NCI-H2107 (cell line): Measurements from ENCODE around the gene AADAT.
"Not testable (repeated sequence)": the region's sequence is repeated elsewhere in the genome, so short reads cannot be mapped to it uniquely, and the experiment has no call there.

Source experiments
- DNase-seq: peaks from one replicate; lab custom pipeline; 2025; lab: John Stamatoyannopoulos, UW

AADAT gene

GRCh38 chr4:170089668-170090351 lies at the start of gene AADAT:
AADAT (minus strand) TSS chr4:170089956; CDS start chr4:170089690, 266 bp downstream.
- DNase-seq = peak; percentile 19

DNA sequence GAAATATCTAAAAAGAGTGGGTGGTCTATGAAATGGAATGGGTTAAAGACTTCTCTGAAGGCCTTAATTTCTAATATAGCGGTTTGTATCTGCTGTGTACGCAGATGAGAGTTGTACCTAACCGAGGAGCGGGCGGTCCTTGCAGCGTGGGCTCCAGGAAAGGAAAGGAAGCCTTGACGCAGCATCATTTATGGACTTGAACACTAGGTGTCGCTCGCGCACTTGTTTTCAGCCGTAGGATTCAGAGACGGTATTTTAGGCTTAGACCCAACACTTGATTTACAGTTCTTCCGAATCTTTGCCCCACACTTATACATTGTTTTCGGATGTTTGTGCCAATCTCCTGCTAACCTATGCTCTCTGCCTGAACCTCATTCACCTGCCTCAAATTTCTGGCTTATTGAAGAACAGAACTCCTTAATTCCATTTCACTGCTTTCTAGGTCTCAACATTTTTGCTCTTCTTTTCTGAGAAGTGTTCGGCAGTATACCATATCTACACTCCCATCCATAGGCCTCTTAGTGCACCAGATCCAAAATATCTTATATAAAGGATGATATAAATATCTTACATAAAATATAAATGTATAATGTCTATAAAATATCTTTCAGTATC lies 48.9 kb upstream of the AADAT start:
- DNase-seq = peak; percentile 21

DNA sequence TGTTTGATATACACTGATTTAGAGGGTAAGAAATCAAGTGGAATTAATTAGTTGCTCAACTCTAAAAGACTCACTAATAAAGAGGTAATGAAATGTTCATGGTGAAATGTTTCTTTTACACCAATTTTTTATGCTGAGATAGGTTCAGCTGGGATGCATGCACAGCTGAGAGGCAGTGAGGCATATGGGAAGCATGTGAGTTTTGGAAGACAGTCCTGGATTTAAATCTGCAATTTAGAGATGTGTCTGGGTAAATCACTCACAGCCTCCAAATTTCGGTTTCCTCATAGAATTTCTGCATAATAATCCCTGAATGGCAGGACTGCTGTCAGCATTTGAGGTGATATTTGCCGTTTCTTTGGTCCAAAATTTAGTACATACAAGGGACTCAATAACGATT lies 48.2 kb upstream of the AADAT start:
- no peak for DNase-seq

DNA sequence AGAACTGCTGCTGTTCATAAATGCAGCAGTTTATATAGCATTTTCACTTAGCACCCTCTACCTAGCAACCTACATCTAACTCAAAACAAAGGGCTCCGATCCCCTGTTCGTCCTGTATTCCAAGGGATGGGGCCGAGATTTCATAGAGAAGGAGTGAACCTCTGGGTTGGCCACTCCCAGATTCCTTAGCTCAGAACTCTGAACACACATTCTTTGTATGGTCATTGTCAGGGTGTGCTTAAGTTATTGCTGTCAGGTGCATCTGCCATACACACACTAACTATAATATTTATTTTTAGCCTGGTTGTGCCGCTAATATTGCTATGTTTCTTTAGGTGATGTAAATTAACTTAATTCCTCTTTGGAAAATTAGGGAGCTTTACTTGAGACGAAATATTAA lies 47.7 kb upstream of the AADAT start:
- no peak for DNase-seq

DNA sequence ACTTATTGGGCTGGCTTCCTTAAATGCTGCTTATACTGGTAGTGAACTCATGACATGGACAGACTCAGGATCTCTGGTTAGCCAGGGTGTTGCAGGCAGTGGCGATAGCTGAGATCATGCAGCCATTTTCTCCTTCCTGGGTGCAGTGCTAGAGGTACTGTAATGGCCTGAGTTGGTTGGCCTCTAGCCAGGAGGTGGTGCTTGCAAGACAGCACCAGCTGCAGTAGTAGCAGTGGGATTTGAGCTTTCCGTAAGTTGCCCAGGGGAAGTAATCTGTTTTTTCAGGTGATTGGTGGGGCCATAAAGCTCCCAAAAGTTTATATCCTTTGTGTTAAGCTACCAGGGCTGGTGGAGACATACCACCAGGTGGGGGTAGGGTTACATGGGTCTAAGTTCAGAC lies 45.1 kb upstream of the AADAT start:
- DNase-seq = no peak

DNA sequence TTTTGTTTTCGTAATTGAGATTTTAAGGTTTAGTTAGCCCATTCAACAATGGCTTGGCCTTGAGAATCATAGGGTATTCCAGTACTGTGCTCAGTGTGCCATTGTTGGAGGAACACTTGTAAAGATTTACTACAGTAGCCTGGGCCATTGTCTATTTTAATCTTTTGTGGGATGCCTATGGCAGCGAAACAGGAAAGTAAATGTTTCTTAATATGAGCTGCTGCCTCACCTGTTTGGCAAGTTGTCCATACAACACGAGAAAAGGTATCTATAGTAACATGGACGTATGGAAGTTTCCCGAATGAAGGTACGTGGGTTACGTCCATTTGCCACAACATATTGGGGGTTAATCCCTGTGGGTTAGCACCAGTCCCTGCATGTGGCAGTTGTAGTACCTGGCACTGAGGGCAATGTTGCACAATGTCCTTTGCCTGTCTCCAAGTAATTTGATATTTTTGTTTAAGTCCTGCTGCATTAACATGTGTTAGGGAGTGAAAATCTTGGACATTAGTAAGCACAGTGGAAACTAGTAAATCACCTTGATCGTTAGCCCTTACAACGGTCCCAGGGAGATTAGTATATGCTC lies 38.6 kb upstream of the AADAT start:
- DNase-seq = no peak

DNA sequence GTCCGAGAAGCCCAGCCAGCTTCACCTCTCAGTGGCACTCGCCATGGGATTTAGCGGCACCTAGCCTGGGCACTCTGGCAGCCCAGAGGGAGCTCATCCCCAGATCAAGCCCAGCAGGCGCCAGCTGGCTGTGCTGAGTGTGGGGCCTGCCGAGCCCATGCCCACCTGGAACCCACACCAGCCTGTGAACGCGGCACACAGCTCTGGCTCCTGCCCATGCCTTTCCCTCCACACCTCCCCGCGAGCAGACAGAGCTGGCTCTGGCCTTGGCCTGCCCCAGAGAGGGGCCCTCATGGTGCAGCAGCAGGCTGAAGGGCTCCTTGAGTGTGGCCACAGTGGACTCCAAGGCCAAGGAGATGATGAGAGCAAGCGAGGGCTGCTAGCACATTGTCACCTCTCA lies 38.0 kb upstream of the AADAT start:
- DNase-seq = no peak

GRCh38 chr4:170124406-170124805 lies 34.6 kb upstream of the AADAT start:
- no peak for DNase-seq

DNA sequence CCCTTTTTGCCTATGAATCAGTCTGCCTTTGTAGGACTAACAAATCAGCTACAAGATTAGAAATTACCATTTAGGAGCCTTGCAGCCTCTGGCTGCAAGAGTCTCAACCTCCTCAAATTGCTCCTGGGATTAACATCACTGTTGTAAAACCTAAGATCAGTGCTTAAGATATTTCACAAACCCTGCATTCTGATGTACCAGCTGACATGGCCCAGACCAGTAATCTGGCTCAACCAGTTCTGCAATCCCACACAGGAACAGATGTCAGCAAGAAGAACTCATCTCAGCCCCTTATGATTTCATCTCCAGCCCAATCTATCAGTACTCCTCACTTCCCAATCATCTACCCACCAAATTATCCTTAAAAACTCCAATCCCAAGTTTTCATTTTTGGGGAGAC lies 32.5 kb upstream of the AADAT start:
- DNase-seq = no peak

- DNase-seq = no peak
Observed at GRCh38 chr4:170114636-170115035, 24.9 kb upstream of the AADAT start.

DNA sequence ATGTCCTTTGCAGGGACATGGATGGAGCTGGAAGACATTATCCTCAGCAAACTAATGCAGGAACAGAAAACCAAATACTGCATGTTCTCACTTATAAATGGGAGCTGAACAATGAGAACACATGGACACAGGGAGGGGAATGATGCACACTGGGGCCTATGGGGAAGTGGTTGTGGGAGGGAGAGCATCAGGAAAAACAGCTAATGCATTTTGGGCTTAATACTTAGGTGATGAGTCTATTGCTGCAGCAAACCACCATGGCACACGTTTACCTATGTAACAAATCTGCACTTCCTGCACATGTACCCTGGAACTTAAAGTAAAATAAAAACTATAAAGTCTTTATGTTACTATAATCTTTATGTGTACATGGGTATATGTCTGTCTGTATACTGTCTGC lies 24.4 kb upstream of the AADAT start:
- not testable (repeated sequence) for DNase-seq

- DNase-seq = no peak
Observed at GRCh38 chr4:170111546-170111945, 21.8 kb upstream of the AADAT start.

GRCh38 chr4:170111085-170111484 lies 21.3 kb upstream of the AADAT start:
- no peak for DNase-seq

DNA sequence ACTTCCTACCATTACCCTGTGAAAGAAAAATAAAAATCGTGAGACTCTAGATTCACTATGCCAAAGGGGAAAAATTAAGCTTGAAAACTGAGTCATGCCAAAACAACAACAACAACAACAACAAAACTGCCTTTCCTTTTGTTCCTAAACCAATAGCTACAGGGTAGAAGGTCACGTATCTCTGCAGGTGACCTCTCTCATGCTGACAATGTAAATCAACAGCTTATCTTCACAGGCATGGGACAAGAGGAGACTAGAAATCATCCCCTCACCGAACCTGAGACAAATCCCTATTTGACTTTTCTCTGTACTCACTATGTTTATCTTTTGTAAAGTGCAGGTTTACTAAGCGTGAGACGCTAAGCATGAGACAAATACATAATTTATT lies 20.5 kb upstream of the AADAT start:
- DNase-seq = no peak

DNA sequence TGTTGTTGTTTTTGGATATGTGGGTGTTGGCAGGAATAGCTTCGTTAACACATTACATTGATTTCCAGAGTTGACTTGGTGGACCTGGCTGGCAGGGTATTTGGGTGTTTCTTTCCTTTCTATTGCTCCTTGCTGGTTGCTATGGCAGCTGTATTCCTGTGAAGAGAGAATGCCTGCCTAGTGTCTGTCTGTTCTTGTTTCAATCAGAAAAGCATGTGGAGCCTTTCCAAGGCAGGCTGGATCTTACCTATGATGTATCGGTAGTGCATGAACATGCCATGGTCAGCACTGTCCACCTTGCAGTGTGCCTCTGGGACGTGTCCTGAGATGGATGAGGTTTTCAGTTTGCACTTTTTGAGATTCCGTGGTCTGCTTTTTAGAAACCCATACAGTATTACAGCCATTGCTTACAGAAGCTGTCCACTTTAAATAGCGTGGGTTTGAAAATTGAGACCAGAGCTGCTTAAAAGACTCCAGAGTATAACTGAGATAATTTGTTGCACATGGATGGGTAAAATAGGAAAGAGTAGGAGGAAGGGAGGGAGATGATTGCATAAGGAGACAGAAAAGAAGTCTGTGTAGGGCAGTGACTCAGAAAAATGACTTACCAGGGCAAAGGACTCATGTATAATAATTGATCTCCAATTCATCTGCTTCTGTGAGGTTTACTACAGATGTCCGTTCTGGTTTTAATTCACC lies 20.0 kb upstream of the AADAT start:
- no peak for DNase-seq

GRCh38 chr4:170106900-170107299 lies 17.1 kb upstream of the AADAT start:
- no peak for DNase-seq

GRCh38 chr4:170102426-170102825 lies 12.7 kb upstream of the AADAT start:
- no peak for DNase-seq

GRCh38 chr4:170098171-170098570 lies 8.4 kb upstream of the AADAT start:
- DNase-seq = not testable (repeated sequence)

- no peak for DNase-seq
Observed at GRCh38 chr4:170097681-170098080, 7.9 kb upstream of the AADAT start.

DNA sequence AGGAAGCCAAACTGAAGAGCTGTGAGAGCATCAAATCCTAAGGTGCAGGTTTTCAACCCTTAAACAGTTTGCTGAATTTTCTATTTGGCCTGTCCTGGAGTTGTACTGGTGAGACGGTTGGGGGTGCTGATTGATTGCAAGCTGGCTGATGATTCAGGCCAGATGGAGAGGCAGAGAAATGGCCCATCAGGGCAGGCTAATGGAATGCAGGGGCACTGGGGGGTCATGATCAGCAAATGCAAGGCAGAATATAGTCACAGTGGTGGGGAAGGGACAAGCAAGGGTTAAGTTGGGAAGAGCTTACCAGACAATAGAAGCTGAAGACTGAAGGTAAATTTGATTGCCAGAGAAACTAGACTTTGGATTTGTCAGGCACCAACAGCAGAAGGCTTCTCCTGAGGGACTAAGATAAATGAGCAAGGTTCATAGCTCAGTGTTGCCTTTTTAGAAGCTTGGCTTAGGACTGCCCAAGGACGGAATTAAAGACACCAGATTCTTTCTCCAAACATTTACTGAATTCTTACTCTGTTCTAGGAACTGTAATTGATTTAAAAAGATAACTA lies 4.3 kb upstream of the AADAT start:
- DNase-seq = no peak

DNA sequence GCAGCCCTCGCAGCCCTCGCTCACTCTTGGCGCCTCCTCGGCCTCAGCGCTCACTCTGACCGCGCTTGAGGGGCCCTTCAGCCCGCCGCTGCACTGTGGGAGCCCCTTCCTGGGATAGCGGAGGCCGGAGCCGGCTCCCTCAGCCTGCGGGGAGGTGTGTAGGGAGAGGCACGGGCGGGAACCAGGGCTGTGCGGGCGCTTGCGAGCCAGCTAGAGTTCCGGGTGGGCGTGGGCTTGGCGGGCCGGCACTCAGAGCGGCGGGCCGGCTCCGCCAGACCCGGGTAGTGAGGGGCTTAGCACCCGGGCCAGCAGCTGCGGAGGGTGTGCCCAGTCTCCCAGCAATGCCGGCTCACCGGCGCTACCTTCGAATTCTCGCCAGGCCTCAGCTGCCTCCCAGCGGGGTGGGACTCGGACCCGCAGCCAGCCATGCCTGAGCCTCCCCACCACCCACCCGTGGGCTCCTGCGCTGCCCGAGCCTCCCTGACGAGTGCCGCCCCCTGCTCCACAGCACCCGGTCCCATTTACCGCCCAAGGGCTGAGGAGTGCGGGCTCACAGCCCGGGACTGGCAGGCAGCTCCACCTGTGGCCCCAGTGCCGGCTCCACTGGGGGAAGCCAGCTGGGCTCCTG lies 1.4 kb upstream of the AADAT start:
- no peak for DNase-seq

DNA sequence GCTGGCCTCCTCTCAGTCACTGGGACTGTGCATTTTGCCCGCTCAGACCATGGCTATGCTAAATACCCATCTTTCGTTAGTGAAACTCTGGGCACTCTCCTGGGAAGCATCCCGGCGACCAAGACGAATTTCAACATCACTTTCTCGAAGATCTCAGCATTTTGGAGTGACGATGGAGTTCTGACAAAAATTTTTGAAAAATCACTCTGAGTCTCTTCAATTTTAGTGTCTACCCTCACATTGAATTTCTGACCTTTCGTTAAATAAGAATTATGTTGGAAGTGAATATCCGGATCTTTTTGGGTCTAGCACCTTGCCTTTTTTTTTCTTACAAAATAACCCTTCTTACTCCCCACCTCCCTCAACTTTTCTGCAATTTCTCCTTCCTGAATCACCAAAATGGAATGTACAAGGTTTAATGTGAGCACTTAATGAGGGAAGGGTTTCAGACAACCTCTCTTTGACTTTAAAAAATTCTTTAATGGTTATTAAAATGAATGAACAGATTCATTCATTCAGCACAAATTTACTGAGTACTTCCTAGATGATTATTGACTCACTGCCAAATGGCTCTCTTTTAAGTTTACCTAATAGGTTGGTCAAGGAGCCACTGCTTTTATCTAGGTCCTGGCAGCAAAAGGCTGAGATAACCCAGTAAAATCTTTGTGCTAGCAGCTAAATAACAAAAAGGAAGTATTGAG lies 746 bp upstream of the AADAT start:
- no peak for DNase-seq
